GM18508 (cell line): ENCODE data around the gene MYO1D.
"Not testable (repeated sequence)": the region's sequence is repeated elsewhere in the genome, so short reads cannot be mapped to it uniquely, and the experiment has no call there.

Source experiments
- ATAC-seq: cut with Tn5 transposase; IDR thresholded peaks from one replicate; pipeline ENCODE4 v1.9.1; 2021; ENCODE audit warnings: moderate number of reproducible peaks; ENCODE audit not compliant: insufficient read depth, unreplicated experiment

MYO1D gene

GRCh38 chr17:32742681-32743538 lies 134.0 kb downstream of the MYO1D start:
- ATAC-seq, result no peak

GRCh38 chr17:32741381-32741780 lies 135.5 kb downstream of the MYO1D start:
- ATAC-seq, result no peak

GRCh38 chr17:32739722-32740121 lies 137.2 kb downstream of the MYO1D start:
- ATAC-seq, result no peak

DNA sequence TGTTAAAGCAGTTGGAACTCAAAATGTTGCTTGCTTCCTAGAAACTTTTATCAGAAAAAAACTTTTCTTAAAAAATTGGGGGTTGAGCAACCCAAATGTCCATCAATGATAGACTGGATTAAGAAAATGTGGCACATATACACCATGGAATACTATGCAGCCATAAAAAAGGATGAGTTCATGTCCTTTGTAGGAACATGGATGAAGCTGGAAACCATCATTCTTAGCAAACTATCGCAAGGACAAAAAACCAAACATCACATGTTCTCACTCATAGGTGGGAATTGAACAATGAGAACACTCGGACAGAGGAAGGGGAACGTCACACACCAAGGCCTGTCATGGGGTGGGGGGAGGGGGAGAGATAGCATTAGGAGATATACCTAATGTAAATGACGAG lies 137.8 kb downstream of the MYO1D start:
- ATAC-seq, result not testable (repeated sequence)

DNA sequence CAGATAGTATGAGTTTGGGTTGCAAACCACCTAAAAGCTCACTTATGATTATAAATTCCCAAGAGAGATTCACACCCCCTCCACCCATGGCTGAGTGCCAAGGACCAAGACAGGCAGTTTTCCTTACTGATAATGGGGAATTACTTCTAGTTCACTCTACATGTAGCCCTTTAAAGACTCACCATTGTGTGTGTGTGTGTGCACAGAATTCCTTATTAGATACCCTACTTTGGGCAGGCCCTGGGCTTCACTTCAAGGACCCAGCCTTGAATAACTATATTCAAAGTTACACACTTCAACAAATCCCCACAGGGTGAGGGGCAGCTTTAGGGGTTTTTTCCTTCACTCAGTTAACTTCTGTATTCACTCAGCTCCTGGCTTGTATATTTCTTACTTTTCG lies 143.5 kb downstream of the MYO1D start:
- ATAC-seq, result no peak

DNA sequence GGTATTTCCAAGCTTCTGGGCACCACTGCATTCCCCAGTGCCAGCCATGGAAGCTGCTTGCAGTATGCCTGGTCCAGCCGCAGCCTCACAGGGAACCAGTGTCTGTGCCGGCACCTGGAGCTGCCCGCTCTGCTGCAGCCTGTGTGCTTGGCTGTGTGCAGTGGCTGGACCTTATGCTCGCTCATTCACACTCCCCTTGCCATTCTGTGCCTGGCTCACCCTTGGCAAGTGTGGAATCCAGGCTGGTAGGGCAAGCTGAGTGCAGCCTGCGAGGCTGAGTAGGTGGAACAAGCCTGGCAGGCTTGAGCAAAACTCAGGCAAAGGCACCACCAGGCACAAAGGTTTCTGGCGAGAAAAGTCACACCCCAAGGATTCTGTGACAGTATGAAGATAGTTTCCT lies 144.0 kb downstream of the MYO1D start:
- no peak for ATAC-seq

DNA sequence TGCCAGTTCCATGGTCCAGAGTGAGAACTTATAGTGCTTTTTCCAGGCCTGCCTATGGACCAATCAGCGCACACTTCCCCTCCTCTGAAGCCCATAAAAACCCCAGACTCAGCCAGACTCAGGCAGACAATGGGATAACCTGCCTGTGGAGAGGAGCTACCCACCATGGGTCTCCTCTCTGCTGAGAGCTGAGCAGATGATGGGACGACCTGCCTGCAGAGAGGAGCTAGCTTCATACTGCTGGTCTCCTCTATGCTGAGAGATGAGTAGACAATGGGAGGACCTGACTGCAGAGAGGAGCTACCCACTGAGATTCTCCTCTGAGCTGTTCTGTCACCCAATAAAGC lies 144.7 kb downstream of the MYO1D start:
- no peak for ATAC-seq

DNA sequence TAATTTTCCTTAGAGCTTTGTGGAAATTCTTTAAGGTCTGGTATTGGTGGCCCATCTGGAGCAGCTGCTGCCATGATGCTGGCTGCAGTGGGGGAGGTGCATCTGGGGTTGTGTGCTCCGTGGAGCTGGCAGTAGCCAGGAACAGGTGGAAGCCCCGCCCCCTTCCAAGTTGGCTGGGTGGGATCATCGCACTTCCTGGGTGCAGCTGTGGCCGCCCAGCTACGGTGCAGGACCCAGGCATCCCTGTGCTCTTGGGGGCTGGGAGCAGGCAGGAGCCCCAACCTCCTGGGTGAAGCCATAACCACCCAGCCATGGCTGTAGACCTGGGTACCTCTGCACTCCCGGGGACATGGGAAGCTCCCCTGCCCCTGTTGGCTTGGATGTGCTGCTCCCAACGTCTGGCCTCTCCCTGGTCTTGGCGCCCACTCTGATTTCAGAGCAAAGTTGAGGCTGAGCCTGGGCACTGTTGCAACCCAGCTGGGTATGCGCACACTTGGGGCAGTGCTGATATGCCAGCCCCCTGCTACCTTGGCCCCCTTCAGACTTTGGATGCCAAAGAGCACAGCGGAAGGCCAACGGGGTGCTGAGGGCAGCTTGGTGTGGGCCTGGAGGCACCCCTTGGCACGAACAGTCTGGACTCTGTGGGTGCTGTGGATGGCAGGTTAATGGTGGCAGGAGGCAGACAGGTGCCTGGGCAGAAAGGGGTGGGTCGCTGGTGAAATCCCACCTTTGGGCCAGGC lies 145.2 kb downstream of the MYO1D start:
- ATAC-seq, result no peak

DNA sequence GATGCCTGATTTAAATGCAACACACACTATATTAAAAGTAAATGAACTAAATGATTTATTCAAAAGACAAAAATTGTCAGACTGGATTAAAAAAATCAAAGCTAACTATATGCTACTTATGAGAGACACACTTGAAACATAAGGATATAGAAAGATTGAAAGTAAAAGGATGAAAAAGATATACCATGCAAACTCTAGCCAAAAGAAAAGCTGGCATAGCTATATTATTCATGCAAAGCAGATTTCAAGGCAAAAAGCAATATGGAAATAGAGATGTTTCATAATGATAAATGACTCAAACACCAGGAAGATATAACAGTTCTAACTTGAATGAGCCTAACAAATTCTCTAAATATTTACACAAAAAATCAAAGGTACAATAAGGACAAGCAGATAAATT lies 149.2 kb downstream of the MYO1D start:
- ATAC-seq, result no peak

- no peak for ATAC-seq
These were observed 151.2 kb downstream of the MYO1D start for GRCh38 chr17:32725697-32726096.

DNA sequence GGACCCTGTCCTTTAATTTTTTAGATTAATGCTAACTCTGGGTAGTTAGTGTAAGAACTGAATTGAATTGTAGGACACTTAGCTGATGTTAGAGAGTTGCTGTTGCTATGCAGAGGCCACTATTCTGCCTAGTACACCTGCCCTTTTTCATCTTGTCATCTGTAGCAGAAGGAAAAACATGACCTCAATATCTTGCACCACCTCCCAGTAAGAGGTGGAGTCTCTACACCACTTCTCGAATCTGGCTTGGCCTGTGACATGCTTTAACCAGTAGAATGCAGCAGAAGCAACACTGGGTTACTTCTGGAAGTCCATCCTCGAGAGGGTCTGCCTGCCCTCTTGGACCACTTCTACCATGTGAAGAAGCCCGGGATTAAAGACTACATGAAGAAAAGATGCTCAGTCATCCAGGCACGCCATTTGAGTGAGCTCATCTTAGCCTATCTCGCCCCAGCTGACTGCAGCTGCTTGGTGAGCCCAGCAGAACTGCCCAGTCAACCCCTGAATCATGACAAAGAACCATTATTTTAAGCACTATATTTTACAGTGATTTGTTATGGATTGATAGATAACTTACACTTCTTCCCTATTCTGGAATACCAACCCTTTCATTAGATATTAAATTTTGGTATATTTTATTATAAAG lies 153.5 kb downstream of the MYO1D start:
- no peak for ATAC-seq

DNA sequence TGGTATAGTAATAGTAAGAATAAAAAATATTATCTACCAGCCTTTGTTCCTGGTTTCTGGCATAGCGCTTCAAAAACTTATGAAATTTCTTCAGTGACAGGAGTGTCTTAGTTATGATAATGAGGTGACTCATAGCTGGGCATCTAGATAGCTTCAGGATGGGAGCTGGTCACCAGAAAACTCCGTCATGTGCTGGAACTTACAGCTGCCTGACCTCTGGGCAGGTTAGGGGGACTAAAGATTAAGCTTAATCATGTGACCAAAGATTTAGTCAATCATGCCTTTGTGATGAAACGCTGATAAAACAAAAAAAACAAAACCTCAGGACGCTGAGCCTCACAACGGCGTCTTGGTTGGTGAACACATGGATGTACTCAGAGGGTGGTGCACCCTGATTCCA lies 154.2 kb downstream of the MYO1D start:
- ATAC-seq, result no peak

DNA sequence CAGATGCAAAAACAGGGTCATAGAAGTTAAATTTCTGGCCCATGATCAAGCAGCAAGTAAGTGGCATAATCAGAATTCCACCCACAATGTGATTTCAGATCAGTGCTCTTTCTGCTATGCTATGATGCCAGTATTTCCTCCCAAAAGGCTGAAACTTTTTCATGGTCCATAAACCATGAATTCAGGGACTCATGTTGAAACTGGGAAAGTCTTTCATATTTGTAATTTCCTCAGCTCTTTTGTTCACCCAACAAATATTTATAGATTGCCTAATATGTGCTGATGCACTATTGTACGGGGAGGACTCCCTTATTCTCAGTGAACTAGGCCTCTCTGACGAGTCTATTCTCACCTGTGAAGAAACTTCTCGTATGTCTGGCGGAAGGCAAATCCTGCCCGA lies 156.3 kb downstream of the MYO1D start:
- ATAC-seq, result no peak

GRCh38 chr17:32719689-32720088 lies 157.2 kb downstream of the MYO1D start:
- ATAC-seq, result no peak

DNA sequence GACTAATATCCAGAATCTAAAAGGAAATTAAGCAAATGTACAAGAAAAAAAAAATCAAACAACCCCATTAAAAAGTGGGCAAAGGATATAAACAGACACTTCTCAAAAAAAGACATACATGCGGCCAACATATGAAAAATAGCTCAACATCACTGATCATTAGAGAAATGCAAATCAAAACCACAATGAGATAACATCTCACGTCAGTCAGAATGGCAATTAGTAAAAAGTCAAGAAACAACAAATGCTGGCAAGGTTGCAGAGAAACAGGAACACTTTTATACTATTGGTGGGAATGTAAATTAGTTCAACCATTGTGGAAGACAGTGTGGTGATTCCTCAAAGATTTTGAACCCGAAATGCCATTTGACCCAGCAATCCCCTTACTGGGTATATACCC lies 162.0 kb downstream of the MYO1D start:
- ATAC-seq, result not testable (repeated sequence)

DNA sequence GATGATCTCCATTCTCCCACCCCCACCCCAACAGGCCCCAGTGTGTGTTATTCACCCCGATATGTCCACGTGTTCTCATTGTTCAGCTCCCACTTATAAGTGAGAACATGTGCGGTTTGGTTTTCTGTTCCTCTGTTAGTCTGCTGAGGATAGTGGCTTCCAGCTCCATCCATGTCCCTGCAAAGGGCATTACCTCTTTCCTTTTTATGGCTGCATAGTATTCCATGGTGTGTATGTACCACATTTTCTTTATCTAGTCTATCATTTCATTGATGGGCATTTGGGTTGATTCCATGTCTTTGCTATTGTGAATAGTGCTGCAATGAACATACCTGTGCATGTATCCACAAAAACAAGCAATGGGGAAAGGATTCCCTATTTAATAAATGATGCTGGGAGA lies 162.7 kb downstream of the MYO1D start:
- ATAC-seq, result not testable (repeated sequence)

DNA sequence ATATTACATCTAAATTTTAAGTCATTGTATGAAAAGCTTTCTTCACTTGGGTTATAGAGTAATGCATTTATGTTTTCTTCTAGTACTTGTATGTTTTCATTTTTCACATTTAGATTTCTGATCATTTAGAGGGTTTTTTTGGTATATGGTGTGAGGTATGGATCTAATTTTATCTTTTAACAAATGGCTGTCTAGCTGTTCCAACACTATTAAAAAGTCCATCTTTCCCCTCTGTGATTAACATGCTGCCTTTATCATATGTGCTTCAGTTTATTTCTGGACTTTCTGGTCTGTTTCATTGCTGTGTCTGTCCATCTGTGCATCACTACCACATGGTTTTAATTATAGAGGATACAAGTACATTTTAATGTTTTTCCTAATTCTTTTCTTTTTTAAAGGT lies 163.8 kb downstream of the MYO1D start:
- ATAC-seq, result no peak

DNA sequence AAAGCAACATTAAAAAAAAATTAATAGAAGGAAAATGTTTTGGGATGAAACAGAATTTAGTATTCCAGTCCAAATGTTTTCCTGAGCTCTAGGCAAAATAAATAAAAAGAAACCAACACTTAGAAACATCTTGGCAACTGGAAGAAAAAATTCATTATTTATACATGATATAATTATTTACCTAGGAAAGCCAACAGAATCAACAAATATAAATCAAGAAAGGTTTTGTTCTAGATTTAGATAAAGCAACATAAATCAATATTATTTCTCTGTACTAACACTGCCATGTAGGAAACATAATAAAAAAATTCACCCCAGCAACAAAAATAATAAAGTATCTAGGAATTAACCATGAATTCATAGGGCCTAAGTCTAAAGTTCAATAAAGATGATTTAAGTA lies 167.4 kb downstream of the MYO1D start:
- ATAC-seq, result no peak

DNA sequence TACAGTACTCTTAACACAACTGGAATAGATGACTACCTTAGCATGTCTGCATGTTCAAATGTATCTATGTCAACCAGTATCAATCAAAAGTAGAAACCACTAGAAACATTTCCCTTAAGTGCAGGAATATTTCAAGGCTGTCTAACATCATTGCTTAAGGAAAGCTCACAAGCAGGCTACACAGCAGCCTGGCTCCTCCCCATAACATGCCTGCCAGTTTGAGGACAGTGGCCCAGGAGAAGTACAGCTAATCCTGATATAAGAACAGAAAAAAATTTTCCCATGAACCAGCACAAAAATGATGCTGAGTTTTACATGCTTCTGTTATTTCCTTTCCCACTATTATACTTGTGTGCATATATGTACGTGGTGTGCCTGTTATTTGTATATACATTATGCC lies 175.1 kb downstream of the MYO1D start:
- no peak for ATAC-seq

- no peak for ATAC-seq
These were observed 177.7 kb downstream of the MYO1D start for GRCh38 chr17:32699247-32699646.
